C4-2B (cell line): ENCODE measurements around the gene TMEM132E.

ENCODE experiments used
- H3K27ac ChIP-seq: fragments of 450-650 bp; 2 replicates; pipeline ENCODE4 v1.5.1; 2017
- ZFX ChIP-seq: fragments of 450-650 bp; IDR thresholded peaks from 2 replicates; pipeline ENCODE4 v1.6.1; 2017
- TF ChIP-seq, protein P1 (sequence below): fragments of 450-650 bp; conservative IDR thresholded peaks from 2 replicates; pipeline ENCODE4 v1.5.1; 2017; ENCODE audit warnings: mild to moderate bottlenecking

Gene TMEM132E

DNA sequence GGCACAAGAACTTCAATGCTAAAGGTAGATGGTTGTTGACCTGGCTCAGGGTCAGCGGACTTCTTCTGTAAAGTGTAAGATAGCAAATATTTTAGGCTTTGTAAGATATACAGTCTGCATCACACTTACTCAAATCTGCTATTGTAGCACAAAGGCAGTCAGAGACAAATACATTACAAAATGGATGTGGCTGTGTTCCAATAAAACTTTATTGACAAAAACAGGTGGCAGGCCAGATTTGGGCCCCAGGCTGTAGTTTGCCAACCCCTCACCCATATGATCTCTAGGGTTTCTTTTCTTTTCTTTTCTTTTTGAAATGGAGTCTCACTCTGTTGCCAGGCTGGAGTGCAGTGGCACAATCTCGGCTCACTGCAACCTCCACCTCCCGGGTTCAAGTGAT lies 39.5 kb upstream of the TMEM132E start:
- TF ChIP-seq ZFX: no peak
- TF ChIP-seq, protein P1, sequence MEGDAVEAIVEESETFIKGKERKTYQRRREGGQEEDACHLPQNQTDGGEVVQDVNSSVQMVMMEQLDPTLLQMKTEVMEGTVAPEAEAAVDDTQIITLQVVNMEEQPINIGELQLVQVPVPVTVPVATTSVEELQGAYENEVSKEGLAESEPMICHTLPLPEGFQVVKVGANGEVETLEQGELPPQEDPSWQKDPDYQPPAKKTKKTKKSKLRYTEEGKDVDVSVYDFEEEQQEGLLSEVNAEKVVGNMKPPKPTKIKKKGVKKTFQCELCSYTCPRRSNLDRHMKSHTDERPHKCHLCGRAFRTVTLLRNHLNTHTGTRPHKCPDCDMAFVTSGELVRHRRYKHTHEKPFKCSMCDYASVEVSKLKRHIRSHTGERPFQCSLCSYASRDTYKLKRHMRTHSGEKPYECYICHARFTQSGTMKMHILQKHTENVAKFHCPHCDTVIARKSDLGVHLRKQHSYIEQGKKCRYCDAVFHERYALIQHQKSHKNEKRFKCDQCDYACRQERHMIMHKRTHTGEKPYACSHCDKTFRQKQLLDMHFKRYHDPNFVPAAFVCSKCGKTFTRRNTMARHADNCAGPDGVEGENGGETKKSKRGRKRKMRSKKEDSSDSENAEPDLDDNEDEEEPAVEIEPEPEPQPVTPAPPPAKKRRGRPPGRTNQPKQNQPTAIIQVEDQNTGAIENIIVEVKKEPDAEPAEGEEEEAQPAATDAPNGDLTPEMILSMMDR: no peak
- H3K27ac ChIP-seq: no peak overlapping the region

DNA sequence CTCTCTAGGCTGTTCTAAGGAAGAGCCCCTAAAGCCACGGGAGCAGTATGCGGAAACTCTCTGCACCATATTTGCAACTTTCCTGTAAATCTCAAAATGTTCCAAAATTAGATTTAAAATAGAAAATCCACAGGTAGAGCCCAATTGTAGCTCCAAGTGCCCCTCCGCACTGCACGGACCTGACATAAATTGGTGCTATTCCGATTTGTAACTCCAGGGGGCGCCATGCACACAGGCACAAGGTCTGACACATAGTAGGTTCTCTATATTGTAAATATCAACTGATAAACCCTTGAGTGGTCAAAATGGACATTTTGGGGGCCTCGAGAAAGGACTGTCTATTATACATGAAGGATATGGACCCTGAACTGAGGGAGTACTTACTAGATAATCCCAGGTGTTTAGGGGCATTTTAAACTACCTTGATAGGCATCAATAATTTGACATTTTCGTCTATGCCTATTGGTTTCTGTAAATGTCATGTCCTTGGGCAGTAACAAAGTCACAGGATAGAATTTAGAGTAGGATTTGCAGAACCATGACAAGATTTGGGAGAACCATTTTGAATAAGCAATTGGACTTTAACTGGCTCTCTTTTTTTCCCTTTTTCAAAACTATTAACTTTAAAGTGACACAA lies 36.6 kb upstream of the TMEM132E start:
- TF ChIP-seq ZFX: no peak
- TF ChIP-seq, protein P1: peak; percentile 94
- H3K27ac ChIP-seq: no peak overlapping the region

DNA sequence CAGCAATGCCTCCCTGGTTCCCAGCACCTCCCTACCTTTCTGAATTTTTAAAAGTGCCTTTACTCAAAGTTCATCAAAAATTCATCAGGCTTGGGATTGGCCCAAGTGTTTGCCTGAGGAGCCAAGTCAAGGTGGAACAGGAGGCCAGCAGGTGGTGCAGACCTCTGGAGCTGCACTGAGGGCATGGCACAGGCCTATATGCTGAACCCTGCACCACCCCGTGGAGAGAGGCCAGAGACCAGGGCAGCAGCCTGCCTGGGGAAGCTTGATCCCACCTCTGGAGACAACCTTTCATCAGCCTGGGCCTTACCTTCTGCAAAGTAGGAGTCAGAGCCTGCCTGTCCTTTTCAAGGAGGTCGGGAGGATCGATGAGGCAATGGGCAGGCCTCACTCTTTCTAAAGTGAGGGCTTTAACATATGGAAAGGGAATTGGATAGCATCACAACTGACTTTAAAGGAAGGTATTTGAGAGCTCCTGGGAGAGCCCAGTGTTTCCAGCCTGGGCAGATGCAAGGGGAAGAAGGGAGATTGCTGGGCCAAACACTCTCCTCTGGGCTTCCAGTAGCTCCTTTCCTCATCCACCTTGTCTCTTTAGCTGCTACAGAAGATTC lies 31.8 kb upstream of the TMEM132E start:
- H3K27ac ChIP-seq: no peak overlapping the region
- TF ChIP-seq, protein P1: no peak
- no peak for TF ChIP-seq ZFX

DNA sequence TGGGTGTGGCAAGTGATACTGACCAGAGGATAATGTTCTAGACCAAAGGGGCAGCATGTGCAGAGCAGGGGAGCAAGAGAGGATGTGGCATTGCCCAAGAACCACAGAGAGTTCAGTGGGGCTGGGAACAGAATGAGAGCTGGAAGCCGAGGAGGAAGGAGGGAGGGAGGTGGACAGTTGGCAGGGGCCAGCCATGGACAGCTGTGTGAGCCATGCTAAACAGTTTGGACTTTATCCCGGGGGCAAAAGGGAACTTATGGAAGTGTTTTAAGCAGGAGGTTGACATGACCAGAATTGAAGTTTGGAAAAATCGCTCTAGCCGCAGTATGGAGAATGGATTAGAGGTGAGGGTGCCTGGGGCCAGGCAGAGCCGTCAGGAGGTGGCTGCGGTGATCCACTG lies 29.4 kb upstream of the TMEM132E start:
- H3K27ac ChIP-seq: no peak overlapping the region
- TF ChIP-seq, protein P1: no peak
- no peak for TF ChIP-seq ZFX

DNA sequence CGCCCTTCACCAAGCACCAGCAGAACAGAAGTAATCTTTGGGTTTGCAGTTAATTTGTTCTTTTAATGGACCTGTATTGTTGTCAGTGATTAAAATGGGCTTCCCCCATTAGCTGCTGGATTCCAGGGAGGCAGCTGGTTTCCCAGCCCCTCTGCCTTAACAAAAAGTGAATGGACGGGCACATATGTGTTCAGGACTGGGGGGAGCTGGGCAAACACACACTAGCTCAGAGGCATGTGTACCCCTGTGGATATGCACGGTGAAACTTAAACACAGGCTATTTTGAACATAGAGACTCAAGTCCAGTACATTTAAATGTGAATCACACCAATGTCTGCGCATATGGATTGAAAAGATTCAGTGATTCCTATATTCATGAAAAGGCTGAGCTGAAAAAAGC lies 25.5 kb upstream of the TMEM132E start:
- TF ChIP-seq, protein P1: no peak
- no peak overlapping the region for H3K27ac ChIP-seq

DNA sequence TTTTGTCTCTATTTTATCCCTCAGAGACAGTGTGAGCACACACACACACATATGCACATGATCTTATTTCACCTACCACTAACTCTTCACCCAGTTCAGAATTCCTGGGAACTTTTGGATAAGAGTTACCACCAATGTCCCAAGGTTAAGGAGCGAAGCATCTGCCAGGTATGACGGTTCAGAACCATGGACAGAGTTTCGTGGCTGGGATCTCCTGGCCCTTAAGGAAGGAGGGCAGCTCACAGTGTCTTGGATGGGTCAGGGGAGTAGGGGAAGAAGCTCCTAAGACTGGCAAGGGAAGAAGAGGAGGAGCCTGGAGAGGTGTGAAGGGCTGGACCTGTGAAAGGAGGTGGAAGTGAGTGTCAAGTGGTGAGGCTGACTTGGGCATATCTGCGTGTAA lies 23.0 kb upstream of the TMEM132E start:
- no peak for TF ChIP-seq ZFX
- TF ChIP-seq, protein P1: no peak
- H3K27ac ChIP-seq: no peak overlapping the region

DNA sequence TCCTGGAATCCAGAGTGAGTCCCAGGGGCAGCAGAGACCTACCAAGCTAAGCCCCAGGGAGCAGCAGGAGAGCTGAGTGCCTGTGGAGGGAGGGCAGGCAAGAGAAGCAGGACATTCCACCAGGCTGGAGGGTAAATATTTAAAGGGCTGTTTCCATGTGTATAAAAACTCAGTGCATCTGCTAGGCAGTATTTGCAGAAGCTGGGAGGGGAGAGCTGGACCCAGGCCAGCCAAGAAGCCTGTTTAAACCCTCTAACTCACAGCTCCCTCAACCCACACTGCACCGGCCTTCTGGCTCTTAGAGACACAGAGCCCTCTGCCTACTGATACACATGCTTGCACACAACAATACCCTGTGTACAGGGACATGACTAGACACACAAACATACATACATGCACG lies 22.5 kb upstream of the TMEM132E start:
- TF ChIP-seq, protein P1: no peak
- no peak overlapping the region for H3K27ac ChIP-seq
